ENCODE measurements around the gene DNAJC21. TPM values are rescaled to one million over a fixed set of nuclear protein-coding genes. Genes with fewer than 3 reads are reported as not detected.

DNAJC21 gene
- total RNA-seq, 1 donor from 2014 or later = 34.5 TPM

GRCh38 chr5:34982823-34983222 is 53.5 kb downstream of the DNAJC21 start:
- no peak for DNase-seq

GRCh38 chr5:34986965-34987364 is 57.6 kb downstream of the DNAJC21 start:
- no peak for DNase-seq

GRCh38 chr5:34991486-34992238 is 62.3 kb downstream of the DNAJC21 start:
- DNase-seq = no peak

GRCh38 chr5:34993951-34994350 is 64.6 kb downstream of the DNAJC21 start:
- DNase-seq = no peak

GRCh38 chr5:34996261-34996660 is 66.9 kb downstream of the DNAJC21 start:
- DNase-seq = no peak

- DNase-seq = peak; percentile 3
Observed at GRCh38 chr5:34998058-34998789, 68.9 kb downstream of the DNAJC21 start.

GRCh38 chr5:35001842-35002241 is 72.5 kb downstream of the DNAJC21 start:
- DNase-seq = no peak

- no peak for DNase-seq
Observed at GRCh38 chr5:35002459-35002858, 73.1 kb downstream of the DNAJC21 start.

- DNase-seq = peak; percentile 34
Observed at GRCh38 chr5:35003018-35003957, 73.9 kb downstream of the DNAJC21 start.

- DNase-seq = no peak
Observed at GRCh38 chr5:35004200-35004599, 74.8 kb downstream of the DNAJC21 start.

- DNase-seq = no peak
Observed at GRCh38 chr5:35004771-35005170, 75.4 kb downstream of the DNAJC21 start.

Other genes with a start within 250 kb of the DNAJC21 start
- 3.4 TPM for gene TTC23L, start 90.4 kb upstream of the DNAJC21 start, total RNA-seq
- 48.4 TPM for gene RAD1, start 14.1 kb upstream of the DNAJC21 start, total RNA-seq
- 49.4 TPM for gene BRIX1, start 13.8 kb upstream of the DNAJC21 start, total RNA-seq
- not detected for gene AGXT2, start 118.4 kb downstream of the DNAJC21 start, total RNA-seq

Data from occipital lobe (tissue), 2 donors.